HepG2 (cell line): ENCODE data around the gene PKMYT1. TPM values are rescaled to one million over a fixed set of nuclear protein-coding genes. Genes with fewer than 3 reads are reported as not detected.
A peak's percentile ranks its signal among the peaks of the same experiment; 100 is the strongest.

Experiments
- ARNT2 ChIP-seq: sonication (generic); formaldehyde crosslinking; IDR thresholded peaks from 2 replicates; pipeline ENCODE4 v1.8.0; 2022; ENCODE audit warnings: mild to moderate bottlenecking, low read depth, missing genetic modification reagents, moderate library complexity
- ATF1 ChIP-seq: IDR thresholded peaks from 2 replicates; pipeline ENCODE4 v1.6.1; 2016; ENCODE audit warnings: mild to moderate bottlenecking, control low read depth
- FOXC1 ChIP-seq: sonication (generic); formaldehyde crosslinking; IDR thresholded peaks from 2 replicates; pipeline ENCODE4 v1.8.0; 2022; ENCODE audit warnings: mild to moderate bottlenecking, missing genetic modification reagents, borderline replicate concordance
- GABPB1 ChIP-seq: IDR thresholded peaks from 2 replicates; pipeline ENCODE4 v1.6.1; 2016; ENCODE audit warnings: mild to moderate bottlenecking, missing genetic modification reagents, moderate library complexity, missing compliant biosample characterization
- GATAD2A ChIP-seq: IDR thresholded peaks from 2 replicates; pipeline ENCODE4 v1.6.1; 2016
- GFI1 ChIP-seq: sonication (generic); formaldehyde crosslinking; IDR thresholded peaks from 2 replicates; pipeline ENCODE4 v1.5.0; 2020; ENCODE audit warnings: missing genetic modification reagents, mild to moderate bottlenecking, borderline replicate concordance
- HOXA5 ChIP-seq: sonication (generic); formaldehyde crosslinking; IDR thresholded peaks from 2 replicates; pipeline ENCODE4 v1.4.0; 2020; ENCODE audit warnings: missing genetic modification reagents
- KDM3A ChIP-seq: IDR thresholded peaks from 2 replicates; pipeline ENCODE4 v1.6.1; 2018; ENCODE audit warnings: low read depth, missing compliant biosample characterization
- KDM4B ChIP-seq: sonication (generic); formaldehyde crosslinking; IDR thresholded peaks from 2 replicates; pipeline ENCODE4 v1.4.0; 2020; ENCODE audit warnings: missing genetic modification reagents
- KMT2B ChIP-seq: IDR thresholded peaks from 2 replicates; pipeline ENCODE4 v1.6.1; 2016; ENCODE audit warnings: missing genetic modification reagents, missing compliant biosample characterization
- NR1H2 ChIP-seq: sonication (generic); formaldehyde crosslinking; IDR thresholded peaks from 2 replicates; pipeline ENCODE4 v1.8.1; 2022; ENCODE audit warnings: low read depth, missing genetic modification reagents, borderline replicate concordance
- NR2F6 ChIP-seq, 2 experiments: IDR thresholded peaks; 2 replicates each; pipeline ENCODE4 v1.6.1; 2016; ENCODE audit warnings: antibody characterized with exemption in 1 of 2, mild to moderate bottlenecking in 1 of 2
- RNF219 ChIP-seq: sonication (generic); formaldehyde crosslinking; IDR thresholded peaks from 2 replicates; pipeline ENCODE4 v1.5.0; 2020; ENCODE audit warnings: mild to moderate bottlenecking, missing genetic modification reagents
- SAFB2 ChIP-seq: sonication (generic); formaldehyde crosslinking; IDR thresholded peaks from 2 replicates; pipeline ENCODE4 v1.5.1; 2020; ENCODE audit warnings: missing genetic modification reagents, low read depth, mild to moderate bottlenecking, borderline replicate concordance
- SP4 ChIP-seq: sonication (generic); formaldehyde crosslinking; IDR thresholded peaks from 2 replicates; pipeline ENCODE4 v1.8.1; 2023; ENCODE audit warnings: mild to moderate bottlenecking, missing genetic modification reagents
- TARDBP ChIP-seq: sonication (generic); formaldehyde crosslinking; IDR thresholded peaks from 2 replicates; pipeline ENCODE4 v1.8.0; 2022; ENCODE audit warnings: mild to moderate bottlenecking, missing genetic modification reagents
- YEATS2 ChIP-seq: sonication (generic); formaldehyde crosslinking; IDR thresholded peaks from 2 replicates; pipeline ENCODE4 v1.4.0; 2020; ENCODE audit warnings: missing genetic modification reagents, borderline replicate concordance
- ZBTB1 ChIP-seq: sonication (generic); formaldehyde crosslinking; IDR thresholded peaks from 2 replicates; pipeline ENCODE4 v1.4.0; 2020; ENCODE audit warnings: missing genetic modification reagents, borderline replicate concordance
- ZNF333 ChIP-seq: sonication (generic); formaldehyde crosslinking; IDR thresholded peaks from 2 replicates; pipeline ENCODE4 v1.4.0; 2020; ENCODE audit warnings: mild to moderate bottlenecking, missing genetic modification reagents, borderline replicate concordance
- ZNF484 ChIP-seq: sonication (generic); formaldehyde crosslinking; IDR thresholded peaks from 2 replicates; pipeline ENCODE4 v1.5.1; 2020; ENCODE audit warnings: mild to moderate bottlenecking, low read depth, missing genetic modification reagents, borderline replicate concordance
- ZNF530 ChIP-seq: sonication (generic); formaldehyde crosslinking; IDR thresholded peaks from 2 replicates; pipeline ENCODE4 v1.5.0; 2020; ENCODE audit warnings: low read depth, mild to moderate bottlenecking, missing genetic modification reagents
- ZNF597 ChIP-seq: sonication (generic); formaldehyde crosslinking; IDR thresholded peaks from 2 replicates; pipeline ENCODE4 v1.5.0; 2020; ENCODE audit warnings: missing genetic modification reagents
- ZNF83 ChIP-seq: sonication (generic); formaldehyde crosslinking; IDR thresholded peaks from 2 replicates; pipeline ENCODE4 v1.4.0; 2020; ENCODE audit warnings: missing genetic modification reagents, mild to moderate bottlenecking, borderline replicate concordance
- ZNF841 ChIP-seq: sonication (generic); formaldehyde crosslinking; IDR thresholded peaks from 2 replicates; pipeline ENCODE4 v1.8.1; 2023; ENCODE audit warnings: missing genetic modification reagents, borderline replicate concordance
- polyA plus RNA-seq, 8 experiments: library from polyadenylated mRNA; depleted of rRNA in 3 of 8; stranded (reverse) in 7 of 8; unstranded in 1 of 8; fragments of >200 nt; fragmentation: Illumina TruSeq in 4 of 8; extraction: Trizol in 4 of 8; gene quantifications; 2 replicates each; pipeline versions ENCODE4 v1.2.1 to v1.2.3, GENCODE V29; 2011 to 2016; ENCODE audit warnings: low read depth in 4 of 8, missing spikeins in 1 of 8, mixed read lengths in 1 of 8; ENCODE audit not compliant: insufficient read depth in 1 of 8
- total RNA-seq, 5 experiments: library from RNA; depleted of rRNA; stranded (reverse); fragments of >200 nt; fragmentation: Illumina TruSeq; extraction: Trizol; gene quantifications; 2 replicates each; pipeline ENCODE4 v1.2.3, GENCODE V29; 2016; ENCODE audit warnings: low read depth in 1 of 5
- TF ChIP-seq, protein P1 (sequence below): sonication (generic); formaldehyde crosslinking; IDR thresholded peaks from 2 replicates; pipeline ENCODE4 v1.5.1; 2020; ENCODE audit warnings: mild to moderate bottlenecking, missing genetic modification reagents, moderate library complexity

Gene PKMYT1
- total and polyA plus RNA-seq, 2 of the 13 experiments (the other 11 are each of a cell fraction or from before 2014, with no cell fraction given) = 7.0 to 27.8 TPM

DNA sequence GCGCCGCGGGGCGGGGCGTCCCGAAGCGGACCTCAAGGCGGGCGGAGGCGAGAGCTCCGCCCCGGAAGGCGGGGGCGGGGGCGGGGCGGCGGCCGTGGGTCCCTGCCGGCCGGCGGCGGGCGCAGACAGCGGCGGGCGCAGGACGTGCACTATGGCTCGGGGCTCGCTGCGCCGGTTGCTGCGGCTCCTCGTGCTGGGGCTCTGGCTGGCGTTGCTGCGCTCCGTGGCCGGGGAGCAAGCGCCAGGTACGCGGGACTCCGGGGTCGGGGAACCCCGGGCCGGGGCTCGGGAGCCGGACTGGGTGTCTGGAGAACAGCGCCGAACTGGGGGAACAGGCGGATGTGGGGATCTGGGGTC, 40.0 kb upstream of the PKMYT1 start, which contains the start of gene TNFRSF12A (continued):
- TF ChIP-seq KDM4B (CRISPR knock-in tag) = no peak
- TF ChIP-seq ZNF530 (CRISPR knock-in tag) = no peak
- TF ChIP-seq KDM3A (CRISPR knock-in tag) = no peak
- 0 out of 2 replicates have a peak, but pooled peaks have one; percentile 45 for TF ChIP-seq KMT2B (CRISPR knock-in tag)
- 0 out of 2 replicates have a peak, but pooled peaks have one; percentile 0 for TF ChIP-seq SAFB2 (CRISPR knock-in tag)
- TF ChIP-seq YEATS2 (CRISPR knock-in tag) = no peak
- 0 out of 2 replicates have a peak, but pooled peaks have one; percentile 40 for TF ChIP-seq HOXA5
- no peak for TF ChIP-seq GFI1
- TF ChIP-seq NR1H2 (CRISPR knock-in tag) = no peak
- TF ChIP-seq ZNF83 = no peak
- TF ChIP-seq, protein P1, sequence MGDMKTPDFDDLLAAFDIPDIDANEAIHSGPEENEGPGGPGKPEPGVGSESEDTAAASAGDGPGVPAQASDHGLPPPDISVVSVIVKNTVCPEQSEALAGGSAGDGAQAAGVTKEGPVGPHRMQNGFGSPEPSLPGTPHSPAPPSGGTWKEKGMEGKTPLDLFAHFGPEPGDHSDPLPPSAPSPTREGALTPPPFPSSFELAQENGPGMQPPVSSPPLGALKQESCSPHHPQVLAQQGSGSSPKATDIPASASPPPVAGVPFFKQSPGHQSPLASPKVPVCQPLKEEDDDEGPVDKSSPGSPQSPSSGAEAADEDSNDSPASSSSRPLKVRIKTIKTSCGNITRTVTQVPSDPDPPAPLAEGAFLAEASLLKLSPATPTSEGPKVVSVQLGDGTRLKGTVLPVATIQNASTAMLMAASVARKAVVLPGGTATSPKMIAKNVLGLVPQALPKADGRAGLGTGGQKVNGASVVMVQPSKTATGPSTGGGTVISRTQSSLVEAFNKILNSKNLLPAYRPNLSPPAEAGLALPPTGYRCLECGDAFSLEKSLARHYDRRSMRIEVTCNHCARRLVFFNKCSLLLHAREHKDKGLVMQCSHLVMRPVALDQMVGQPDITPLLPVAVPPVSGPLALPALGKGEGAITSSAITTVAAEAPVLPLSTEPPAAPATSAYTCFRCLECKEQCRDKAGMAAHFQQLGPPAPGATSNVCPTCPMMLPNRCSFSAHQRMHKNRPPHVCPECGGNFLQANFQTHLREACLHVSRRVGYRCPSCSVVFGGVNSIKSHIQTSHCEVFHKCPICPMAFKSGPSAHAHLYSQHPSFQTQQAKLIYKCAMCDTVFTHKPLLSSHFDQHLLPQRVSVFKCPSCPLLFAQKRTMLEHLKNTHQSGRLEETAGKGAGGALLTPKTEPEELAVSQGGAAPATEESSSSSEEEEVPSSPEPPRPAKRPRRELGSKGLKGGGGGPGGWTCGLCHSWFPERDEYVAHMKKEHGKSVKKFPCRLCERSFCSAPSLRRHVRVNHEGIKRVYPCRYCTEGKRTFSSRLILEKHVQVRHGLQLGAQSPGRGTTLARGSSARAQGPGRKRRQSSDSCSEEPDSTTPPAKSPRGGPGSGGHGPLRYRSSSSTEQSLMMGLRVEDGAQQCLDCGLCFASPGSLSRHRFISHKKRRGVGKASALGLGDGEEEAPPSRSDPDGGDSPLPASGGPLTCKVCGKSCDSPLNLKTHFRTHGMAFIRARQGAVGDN (CRISPR knock-in tag) = peak; percentile 33; the same call in 1 of the 2 replicates
- no peak; the same call in 1 of the 2 replicates for TF ChIP-seq ARNT2 (CRISPR knock-in tag)
- no peak for TF ChIP-seq ZNF597
- no peak; the same call in 1 of the 2 replicates for TF ChIP-seq RNF219 (CRISPR knock-in tag)
- no peak for TF ChIP-seq ZNF484 (CRISPR knock-in tag)
- no peak for TF ChIP-seq ATF1 (CRISPR knock-in tag)
- TF ChIP-seq FOXC1 = no peak
- no peak for TF ChIP-seq GATAD2A (CRISPR knock-in tag)
- no peak for TF ChIP-seq TARDBP (CRISPR knock-in tag)
- TF ChIP-seq NR2F6 (IDR thresholded peaks at IDR 0.05) = no peak
- TF ChIP-seq NR2F6 (CRISPR knock-in tag; IDR thresholded peaks at IDR 0.05) = no peak
- no peak; the same call in 1 of the 2 replicates for TF ChIP-seq GABPB1 (CRISPR knock-in tag)
- peak; percentile 55; the same call in 1 of the 2 replicates for TF ChIP-seq SP4 (CRISPR knock-in tag)
- TF ChIP-seq ZNF333 (CRISPR knock-in tag) = peak; percentile 69; the same call in 1 of the 2 replicates
- no peak for TF ChIP-seq ZNF841 (CRISPR knock-in tag)
- TF ChIP-seq ZBTB1 = no peak
